22Rv1 (cell line): ENCODE measurements around the gene TGIF2.
"Not testable (repeated sequence)": the region's sequence is repeated elsewhere in the genome, so short reads cannot be mapped to it uniquely, and the experiment has no call there.

Experiments used
- H3K27ac ChIP-seq: fragments of 450-650 bp; 2 replicates; pipeline ENCODE4 v1.5.1; 2017
- CTCF ChIP-seq: fragments of 450-650 bp; IDR thresholded peaks from 2 replicates; pipeline ENCODE4 v1.5.1; 2017; ENCODE audit warnings: mild to moderate bottlenecking
- ZFX ChIP-seq: fragments of 450-650 bp; IDR thresholded peaks from 2 replicates; pipeline ENCODE4 v1.6.1; 2017; ENCODE audit warnings: antibody characterized with exemption, borderline replicate concordance

Gene TGIF2

GRCh38 chr20:36563374-36563773 is 10.0 kb upstream of the TGIF2 start:
- H3K27ac ChIP-seq: no peak overlapping the region
- TF ChIP-seq CTCF (no peak), ZFX (no peak)

GRCh38 chr20:36564078-36564725 is 9.2 kb upstream of the TGIF2 start:
- not testable (repeated sequence) for H3K27ac ChIP-seq

- not testable (repeated sequence) for H3K27ac ChIP-seq
Observed at GRCh38 chr20:36564726-36565121, 8.7 kb upstream of the TGIF2 start.

- no peak for TF ChIP-seq ZFX
- no peak for TF ChIP-seq CTCF
- no peak overlapping the region for H3K27ac ChIP-seq
Observed at GRCh38 chr20:36565520-36565919, 7.9 kb upstream of the TGIF2 start.

GRCh38 chr20:36569847-36570429 is 3.5 kb upstream of the TGIF2 start:
- TF ChIP-seq ZFX: no peak
- no peak for TF ChIP-seq CTCF

GRCh38 chr20:36571564-36572504 is 1.6 kb upstream of the TGIF2 start:
- TF ChIP-seq ZFX (no peak), CTCF (no peak)
- peak overlapping the region; percentile 80 for H3K27ac ChIP-seq

More at GRCh38 chr20:36569847-36570429, 3.5 kb upstream of the TGIF2 start:
- no peak overlapping the region for H3K27ac ChIP-seq

- peak overlapping the region; percentile 80 for H3K27ac ChIP-seq
- no peak for TF ChIP-seq CTCF
- TF ChIP-seq ZFX: no peak
Observed at GRCh38 chr20:36572701-36573102, 695 bp upstream of the TGIF2 start.

GRCh38 chr20:36573798-36574365 is 485 bp downstream of the TGIF2 start:
- peak overlapping the region; percentile 80 for H3K27ac ChIP-seq
- TF ChIP-seq ZFX (no peak), CTCF (0 out of 2 replicates have a peak, but pooled peaks have one; percentile 5)
